Heart right ventricle (tissue), 16 donors: ENCODE results near the gene SH3RF3. TPM values are rescaled to one million over a fixed set of nuclear protein-coding genes. Genes with fewer than 3 reads are reported as not detected.

ENCODE experiments used
- ATAC-seq, 8 donors: fragments of 200-7000 bp; cut with Tn5 transposase; one replicate each; pipeline ENCODE4 v1.9.1; 2020; ENCODE audit warnings: mild to moderate bottlenecking in 8 of 8, moderate library complexity in 8 of 8, moderate number of reproducible peaks in 1 of 8
- DNase-seq, 2 donors: peaks; one replicate each; pipeline ENCODE4 v3.0.0-alpha.2; 2020
- H3K27ac ChIP-seq, 10 donors: fragments of 200-600 bp; sonication (generic) in 2 of 10; one replicate each; pipeline versions ENCODE4 v1.5.0 to v1.8.0; 2020 to 2022; ENCODE audit warnings: mild to moderate bottlenecking in 3 of 10
- H3K27me3 ChIP-seq, 7 donors: fragments of 200-600 bp; one replicate each; pipeline ENCODE4 v1.8.0; 2021 to 2022; ENCODE audit warnings: mild to moderate bottlenecking in 2 of 7
- H3K36me3 ChIP-seq, 9 donors: fragments of 200-600 bp; sonication (generic) in 1 of 9; one replicate each; pipeline versions ENCODE4 v1.5.0 to v1.8.0; 2020 to 2022; ENCODE audit warnings: mild to moderate bottlenecking in 2 of 9
- H3K4me1 ChIP-seq, 9 donors: fragments of 200-600 bp; sonication (generic) in 1 of 9; one replicate each; pipeline versions ENCODE4 v1.5.0 to v1.8.0; 2020 to 2022; ENCODE audit warnings: mild to moderate bottlenecking in 4 of 9
- H3K4me3 ChIP-seq, 10 donors: fragments of 200-600 bp; sonication (generic) in 2 of 10; one replicate each; pipeline versions ENCODE4 v1.5.0 to v1.8.0; 2020 to 2022; ENCODE audit warnings: mild to moderate bottlenecking in 7 of 10, moderate library complexity in 2 of 10
- H3K9me3 ChIP-seq, 11 donors: fragments of 200-600 bp in 10 of 11; sonication (generic) in 2 of 11; one replicate each; pipeline versions ENCODE4 v1.5.0 to v1.8.0; 2013 to 2022; ENCODE audit warnings: mild to moderate bottlenecking in 2 of 11, control low read depth in 1 of 11, moderate library complexity in 1 of 11
- WGBS, 2 donors: extraction: QIAGEN DNeasy Blood & Tissue Kit; methylation state at CpG; one replicate each; pipeline ENCODE4 v1.1.7; 2013; ENCODE audit warnings: inconsistent platforms in 1 of 2; 5-methylcytosine and 5-hydroxymethylcytosine counted together
- intact Hi-C, 10 donors: fragments of 100-400 bp; cut with DNase I; formaldehyde crosslinking; loops; one replicate each; pipeline versions ENCODE4 v1.11.1 to v1.14.2; 2022
- polyA plus RNA-seq, 2 donors: library from polyadenylated mRNA; stranded (reverse); fragments of 200-250 nt; gene quantifications; one replicate each; pipeline ENCODE4 v1.2.3, GENCODE V29; 2013
- total RNA-seq, 10 donors: library from RNA; stranded (reverse); fragmentation: NEBNext Ultra II Directional in 3 of 10; extraction: Animal tissue kit (Norgen Biotek cat#: 25700) in 3 of 10; gene quantifications; one replicate each; pipeline versions ENCODE4 v1.2.1 to v1.2.4, GENCODE V29; 2021 to 2023
- TF ChIP-seq, protein P1 (sequence below), 9 donors: fragments of 200-600 bp; sonication (generic) in 2 of 9; IDR thresholded peaks; one replicate each; pipeline versions ENCODE4 v1.5.0 to v1.8.0; 2021 to 2022; ENCODE audit warnings: antibody characterized with exemption in 9 of 9, mild to moderate bottlenecking in 5 of 9, moderate library complexity in 1 of 9
- donor health status: Arrhythmogenic right ventricular cardiomyopathy.
- donor health status: ischemic (EF 13 %, LVEDD 7.1; RV severe dilation, severe dysfunction).
- donor health status: healthy with polysubstance abuse.
- donor health status: DM: no; HTN: yes; CAD: no.
- donor health status: DM: no; HTN: no; CAD: no.
- donor health status: ischemic (EF 25% LVEDD 6.9; RV normal size, moderate dysfunction).
- donor health status: ischemic (EF 25% LVEDD 5.7; RV mildly dilated, moderate dysfunction).
- donor health status: healthy.
- donor health status: DM: yes; HTN: yes; CAD: no.
- donor health status: Ischemic cardiomyopathy.
- donor health status: ischemic (EF 35%, LVEDD 5.7; RV mildly dilated, moderate dysfunction).
- donor health status: nonischemic (EF 11% LVEDD 7.7; RV severe dilation, severe dysfunction).
- donor health status: DM: yes; HTN: yes; CAD: no.
- donor health status: PGD.
- donor health status: ischemic (EF 29% LVEDD 5.4; RV normal size, mild dysfunction).
- donor health status: nonischemic (EF 23%, LVEDD 6.1; RV moderate dilation, normal function).

SH3RF3 gene
- total and polyA plus RNA-seq, 12 donors, result 5.0 to 11.5 (median 8.6) TPM

DNA sequence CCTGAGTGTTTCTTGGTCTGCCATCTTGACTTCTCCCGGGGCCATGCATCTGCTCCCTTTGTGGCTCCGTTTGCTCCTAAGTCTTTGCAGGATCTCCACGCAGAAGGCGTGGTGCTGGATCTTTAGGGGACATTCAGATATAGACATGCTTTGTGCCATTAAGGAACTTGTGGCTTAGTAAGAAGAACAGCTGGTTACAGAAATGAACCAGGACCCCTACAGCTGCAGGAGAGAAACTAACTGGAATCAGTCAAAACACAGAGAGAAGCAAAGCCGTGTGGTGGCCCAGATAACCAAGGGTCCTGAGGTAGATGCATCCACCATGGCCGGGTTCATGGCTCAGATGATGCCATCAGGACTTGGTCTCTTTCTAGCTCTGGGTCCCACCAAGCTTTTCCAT, 97.6 kb downstream of the SH3RF3 start:
- 94% methylated on average over 6 of the region's 6 CpGs for WGBS, 2 donors
- no peaks in the 10 kb centered on the region for H3K36me3 ChIP-seq
- peak overlapping the region in 1 of 10 donors; percentile 13 for H3K27ac ChIP-seq
- intact Hi-C loops, result no loop called here
- TF ChIP-seq, protein P1, sequence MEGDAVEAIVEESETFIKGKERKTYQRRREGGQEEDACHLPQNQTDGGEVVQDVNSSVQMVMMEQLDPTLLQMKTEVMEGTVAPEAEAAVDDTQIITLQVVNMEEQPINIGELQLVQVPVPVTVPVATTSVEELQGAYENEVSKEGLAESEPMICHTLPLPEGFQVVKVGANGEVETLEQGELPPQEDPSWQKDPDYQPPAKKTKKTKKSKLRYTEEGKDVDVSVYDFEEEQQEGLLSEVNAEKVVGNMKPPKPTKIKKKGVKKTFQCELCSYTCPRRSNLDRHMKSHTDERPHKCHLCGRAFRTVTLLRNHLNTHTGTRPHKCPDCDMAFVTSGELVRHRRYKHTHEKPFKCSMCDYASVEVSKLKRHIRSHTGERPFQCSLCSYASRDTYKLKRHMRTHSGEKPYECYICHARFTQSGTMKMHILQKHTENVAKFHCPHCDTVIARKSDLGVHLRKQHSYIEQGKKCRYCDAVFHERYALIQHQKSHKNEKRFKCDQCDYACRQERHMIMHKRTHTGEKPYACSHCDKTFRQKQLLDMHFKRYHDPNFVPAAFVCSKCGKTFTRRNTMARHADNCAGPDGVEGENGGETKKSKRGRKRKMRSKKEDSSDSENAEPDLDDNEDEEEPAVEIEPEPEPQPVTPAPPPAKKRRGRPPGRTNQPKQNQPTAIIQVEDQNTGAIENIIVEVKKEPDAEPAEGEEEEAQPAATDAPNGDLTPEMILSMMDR (IDR thresholded peaks at IDR 0.05), result no peak
- no peaks in the 10 kb centered on the region for H3K27me3 ChIP-seq
- no peak for ATAC-seq
- H3K4me1 ChIP-seq, result peaks cover 0 to 49% (median 14%) of the 10 kb centered on the region in 9 donors
- H3K4me3 ChIP-seq, result no peak overlapping the region
- H3K9me3 ChIP-seq, result no peaks in the 10 kb centered on the region
- no peak for DNase-seq

DNA sequence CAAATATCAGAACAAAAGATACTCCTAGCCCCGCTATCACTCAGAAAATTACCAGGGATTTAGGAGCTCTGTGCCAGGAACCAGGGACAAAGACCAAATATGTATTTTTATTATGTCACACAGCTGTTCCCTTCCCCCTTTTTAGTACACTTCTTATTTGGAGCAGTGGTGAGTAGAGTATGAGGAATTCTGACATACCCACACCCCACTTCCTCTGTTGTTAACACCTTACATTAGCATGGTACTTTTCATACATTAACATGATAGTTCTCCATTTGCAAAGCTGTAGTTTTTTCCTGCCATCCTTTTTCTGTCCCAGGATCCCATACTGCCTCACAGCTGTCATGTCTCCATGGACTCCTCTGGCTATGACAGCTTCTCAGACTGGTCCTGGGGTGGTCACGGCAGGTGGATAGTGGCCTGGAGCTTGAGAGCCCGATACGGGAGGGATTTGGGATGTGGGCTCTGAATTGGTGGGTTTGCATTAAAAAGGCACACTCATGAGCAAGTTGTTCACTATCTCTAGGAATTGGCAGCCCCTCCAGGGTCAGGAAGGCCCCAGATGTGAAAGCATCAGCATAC, 100.2 kb downstream of the SH3RF3 start:
- TF ChIP-seq, protein P1 (IDR thresholded peaks at IDR 0.05), result no peak
- Histone ChIP-seq H3K9me3 (peaks cover 0 to 4% (median 0%) of the 10 kb centered on the region in 11 donors), H3K27ac (no peak overlapping the region), H3K27me3 (no peaks in the 10 kb centered on the region), H3K4me3 (no peak overlapping the region), H3K4me1 (peaks cover 0 to 57% (median 17%) of the 10 kb centered on the region in 9 donors), H3K36me3 (no peaks in the 10 kb centered on the region)
- intact Hi-C loops, result no loop called here
- ATAC-seq, result no peak
- no peak for DNase-seq
- 89 to 94% methylated on average over 4 of the region's 4 CpGs for WGBS, 2 donors

DNA sequence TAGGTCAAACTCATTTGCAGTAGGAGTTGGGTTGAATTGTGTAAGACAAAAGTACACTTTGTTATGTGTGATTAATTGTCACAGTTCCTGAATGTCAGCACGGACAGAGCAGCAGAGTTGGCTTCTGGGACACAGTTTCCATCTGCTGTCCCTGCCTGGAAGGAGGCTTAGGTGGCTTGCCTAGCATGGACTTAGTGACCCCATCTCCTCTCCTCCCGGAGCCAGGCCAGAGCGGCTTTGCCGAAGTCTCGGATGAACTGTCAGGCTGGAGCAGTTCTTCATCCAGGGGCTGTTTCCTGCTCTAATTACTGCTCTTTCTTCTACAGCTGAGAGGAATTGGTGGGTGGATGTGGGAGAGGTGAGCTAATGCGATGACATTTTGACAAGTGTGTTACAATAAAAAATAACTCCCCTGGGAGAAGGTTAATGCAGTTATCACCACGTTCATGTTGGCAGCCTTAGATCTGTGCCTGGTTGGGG, 102.0 kb downstream of the SH3RF3 start:
- intact Hi-C loops, result no loop called here
- Histone ChIP-seq H3K36me3 (no peaks in the 10 kb centered on the region), H3K4me3 (no peak overlapping the region), H3K4me1 (peaks cover 0 to 50% (median 19%) of the 10 kb centered on the region in 9 donors), H3K27ac (peak overlapping the region in 7 of 10 donors; percentile 11 to 57 (median 34)), H3K27me3 (no peaks in the 10 kb centered on the region), H3K9me3 (peaks cover 0 to 4% (median 0%) of the 10 kb centered on the region in 11 donors)
- ATAC-seq, result peak; percentile 51 to 92 (median 69)
- 16 to 29% methylated on average over 7 of the region's 7 CpGs for WGBS, 2 donors
- DNase-seq, result no peak
- TF ChIP-seq, protein P1 (IDR thresholded peaks at IDR 0.05), result no peak

DNA sequence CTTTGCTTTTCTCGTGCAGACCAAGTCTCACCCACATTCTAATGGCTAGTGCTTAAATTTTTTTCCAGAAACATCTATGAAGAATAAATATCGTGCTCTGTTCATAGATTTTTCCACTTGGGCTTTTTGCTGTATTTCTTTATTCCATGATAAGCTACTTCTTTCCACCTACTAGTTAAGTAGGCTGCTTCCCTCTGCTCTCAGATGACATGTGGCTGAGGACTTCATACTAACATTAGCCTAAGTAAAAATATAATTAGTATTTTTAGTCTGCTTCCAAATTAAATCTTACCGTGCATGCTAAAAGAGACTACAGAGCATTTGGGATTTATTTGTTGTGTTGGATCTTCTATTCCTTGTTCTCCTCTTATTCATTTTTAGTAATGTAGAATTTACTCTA, 102.4 kb downstream of the SH3RF3 start:
- Histone ChIP-seq H3K27me3 (no peaks in the 10 kb centered on the region), H3K4me1 (peaks cover 0 to 50% (median 24%) of the 10 kb centered on the region in 9 donors), H3K36me3 (no peaks in the 10 kb centered on the region), H3K27ac (peak overlapping the region in 6 of 10 donors; percentile 19 to 57 (median 41)), H3K9me3 (peaks cover 0 to 4% (median 0%) of the 10 kb centered on the region in 11 donors), H3K4me3 (no peak overlapping the region)
- TF ChIP-seq, protein P1 (IDR thresholded peaks at IDR 0.05), result no peak
- ATAC-seq (peak in 3 of 8 donors; percentile 10 to 54 (median 18)), DNase-seq (no peak)
- WGBS, 2 donors, result 30 to 31% methylated on average over 3 of the region's 3 CpGs
- intact Hi-C loops, result no loop called here
